Suprapubic skin (tissue), 4 donors: Measurements from ENCODE around the gene PRSS48.

Experiments
- CTCF ChIP-seq, 2 donors: fragments of 200-600 bp in 1 of 2; fragments of 450-650 bp in 1 of 2; sonication (generic) in 1 of 2; IDR thresholded peaks; one replicate each; pipeline ENCODE4 v1.5.1; 2016 to 2019; ENCODE audit warnings: antibody characterized with exemption in 2 of 2, mild to moderate bottlenecking in 1 of 2, moderate library complexity in 1 of 2
- EP300 ChIP-seq: sonication (generic); formaldehyde crosslinking; IDR thresholded peaks from one replicate; pipeline ENCODE4 v1.6.1; 2017; ENCODE audit warnings: antibody characterized with exemption
- POLR2A ChIP-seq, 2 donors: fragments of 450-650 bp; IDR thresholded peaks; one replicate each; pipeline ENCODE4 v1.6.1; 2017; ENCODE audit warnings: antibody characterized with exemption in 2 of 2, mild to moderate bottlenecking in 2 of 2, moderate library complexity in 2 of 2
- POLR2AphosphoS5 ChIP-seq, 3 donors: sonication (generic); formaldehyde crosslinking; IDR thresholded peaks; one replicate each; pipeline ENCODE4 v1.6.1; 2017; ENCODE audit warnings: antibody characterized with exemption in 3 of 3

DNA sequence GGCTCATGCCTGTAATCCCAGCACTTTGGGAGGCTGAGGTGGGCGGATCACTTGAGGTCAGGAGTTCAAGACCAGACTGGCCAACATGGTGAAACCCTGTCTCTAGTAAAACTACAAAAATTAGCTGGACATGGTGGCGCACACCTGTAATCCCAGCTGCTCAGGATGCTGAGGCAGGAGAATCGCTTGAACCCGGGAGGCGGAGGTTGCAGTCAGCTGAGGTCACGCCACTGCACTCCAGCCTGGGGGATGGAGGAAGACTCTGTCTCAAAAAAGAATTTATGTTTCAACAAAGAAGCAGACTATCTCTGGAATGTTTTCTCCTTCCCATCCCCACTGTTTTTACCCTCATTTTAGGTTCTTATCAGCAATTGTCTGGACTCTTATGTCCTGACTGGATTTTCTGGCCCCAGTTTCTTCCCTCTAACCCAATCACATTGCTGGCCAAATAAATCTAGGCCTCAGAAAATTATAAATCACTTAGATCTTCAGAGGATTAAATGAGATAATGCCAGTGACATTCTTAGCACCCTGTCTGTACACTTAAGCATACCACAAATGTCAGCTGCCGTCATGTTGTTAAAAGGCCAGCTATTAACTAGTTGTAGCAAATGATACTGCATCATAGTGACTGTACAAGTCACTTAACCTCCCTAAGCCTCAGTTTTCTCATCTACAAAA is 44.9 kb upstream of the PRSS48 start:
- TF ChIP-seq CTCF (IDR thresholded peaks at IDR 0.05) (no peak), POLR2AphosphoS5 (IDR thresholded peaks at IDR 0.05) (no peak), POLR2A (IDR thresholded peaks at IDR 0.05) (no peak), EP300 (no peak)
